ENCODE data around the gene CLEC16A.

- no peak for TF ChIP-seq CTCF (IDR thresholded peaks at IDR 0.05)
- no peak for TF ChIP-seq POLR2A (IDR thresholded peaks at IDR 0.05)
These were observed 40.1 kb downstream of the CLEC16A start for GRCh38 chr16:10984509-10984908.
